Measurements from ENCODE around the gene RARRES2. TPM values are rescaled to one million over a fixed set of nuclear protein-coding genes. Genes with fewer than 3 reads are reported as not detected.
"Not testable (repeated sequence)": the region's sequence is repeated elsewhere in the genome, so short reads cannot be mapped to it uniquely, and the experiment has no call there.

RARRES2 gene
- total RNA-seq, 1 experiment from 2014 or later: 60.9 TPM

- H4K8ac ChIP-seq (replicated peaks; ENCODE audit: insufficient read length, low read depth, low read length): no peak overlapping the region
- H3K27ac ChIP-seq (ENCODE audit: insufficient read length, low read depth, low read length): no peak overlapping the region
- no peak overlapping the region for H4K5ac ChIP-seq (ENCODE audit: insufficient read length, low read depth, low read length)
- no peak overlapping the region for H4K91ac ChIP-seq (ENCODE audit: insufficient read length, low read depth, low read length)
- H3K79me1 ChIP-seq (ENCODE audit: insufficient read depth, low read depth, low read length, poor library complexity, severe bottlenecking): no peaks in the 10 kb centered on the region
- peaks cover 6% of the 10 kb centered on the region; the same call in 1 of the 2 replicates for H3K4me1 ChIP-seq (ENCODE audit: insufficient read depth, low read length)
- DNase-seq: no peak
- H3T11ph ChIP-seq (ENCODE audit: low read length): no peak overlapping the region
- Mint-ChIP-seq H3K4me1 (peaks cover 2 to 6% of the 10 kb centered on the region in 2 experiments; a peak in 2 of 4 replicates), H3K4me3 (no peak overlapping the region; a peak in 1 of 5 replicates), H3K27me3 (ENCODE audit: low read depth) (peaks cover 14% of the 10 kb centered on the region), H3K9me3 (peaks cover 18 to 19% of the 10 kb centered on the region in 2 experiments), H3K36me3 (ENCODE audit: insufficient read depth in 1 of 3, low read depth in 3 of 3) (peaks cover 0 to 14% (median 14%) of the 10 kb centered on the region in 3 experiments; a peak in 5 of 7 replicates), H3K27ac (no peak overlapping the region)
- H3K4me2 ChIP-seq (ENCODE audit: insufficient read depth, insufficient read length, low read length): no peak overlapping the region
- H3K79me2 ChIP-seq (ENCODE audit: insufficient read depth, low read length): no peaks in the 10 kb centered on the region
- no peaks in the 10 kb centered on the region for H3K23me2 ChIP-seq (ENCODE audit: insufficient read length, low read depth, low read length, poor library complexity, severe bottlenecking)
- no peaks in the 10 kb centered on the region for H4K20me1 ChIP-seq (ENCODE audit: control insufficient read depth, insufficient read depth, insufficient read length)
- no peak overlapping the region for H2BK120ac ChIP-seq (ENCODE audit: low read depth, low read length, poor library complexity, severe bottlenecking)
- H3K4ac ChIP-seq (ENCODE audit: low read depth, low read length): no peak overlapping the region
- H2AK5ac ChIP-seq (ENCODE audit: insufficient read length, low read length): no peak overlapping the region
- H3K14ac ChIP-seq (ENCODE audit: insufficient read depth, low read length): no peak overlapping the region
- no peaks in the 10 kb centered on the region for H3K9me3 ChIP-seq (ENCODE audit: control insufficient read depth, low read depth, low read length)
- H3K56ac ChIP-seq (ENCODE audit: insufficient read length, low read depth, low read length): no peak overlapping the region
- no peak overlapping the region for H2BK20ac ChIP-seq (ENCODE audit: low read depth, low read length, poor library complexity, severe bottlenecking)
- H2BK15ac ChIP-seq (ENCODE audit: low read depth, low read length): no peak overlapping the region
- H3K18ac ChIP-seq (ENCODE audit: insufficient read length, low read depth, low read length): no peak overlapping the region
- H3K9ac ChIP-seq (ENCODE audit: extremely low read depth, insufficient read length, low read length): no peak overlapping the region
- H2AFZ ChIP-seq (ENCODE audit: low read length): no peak overlapping the region
- no peak for TF ChIP-seq CTCF (conservative IDR thresholded peaks at IDR 0.05)
- no peak overlapping the region for H2BK12ac ChIP-seq (ENCODE audit: insufficient read length, low read depth, low read length)
- no peak overlapping the region for H2BK5ac ChIP-seq (ENCODE audit: insufficient read length, low read length)
- no CpG with 5 or more reads among the region's 3 CpGs for WGBS (ENCODE audit: extremely low coverage, insufficient read length, low lambda C conversion rate)
- H3K23ac ChIP-seq (ENCODE audit: insufficient read length, low read depth, low read length): no peak overlapping the region
- H3K27me3 ChIP-seq (ENCODE audit: insufficient read depth, low read length): peaks cover 12% of the 10 kb centered on the region; the same call in 1 of the 2 replicates
These were observed 34.3 kb downstream of the RARRES2 start for GRCh38 chr7:150307129-150307528.

- not testable (repeated sequence) for H4K20me1 ChIP-seq (ENCODE audit: control insufficient read depth, insufficient read depth, insufficient read length); H4K91ac ChIP-seq (ENCODE audit: insufficient read length, low read depth, low read length); H2AK5ac ChIP-seq (ENCODE audit: insufficient read length, low read length); H3K4me3 Mint-ChIP-seq; H3K27ac Mint-ChIP-seq; H2BK12ac ChIP-seq (ENCODE audit: insufficient read length, low read depth, low read length); H4K5ac ChIP-seq (ENCODE audit: insufficient read length, low read depth, low read length); H3K79me1 ChIP-seq (ENCODE audit: insufficient read depth, low read depth, low read length, poor library complexity, severe bottlenecking); H2BK120ac ChIP-seq (ENCODE audit: low read depth, low read length, poor library complexity, severe bottlenecking); H3K14ac ChIP-seq (ENCODE audit: insufficient read depth, low read length); H3K9me3 ChIP-seq (ENCODE audit: control insufficient read depth, low read depth, low read length); H3K18ac ChIP-seq (ENCODE audit: insufficient read length, low read depth, low read length); H3K4me2 ChIP-seq (ENCODE audit: insufficient read depth, insufficient read length, low read length); H2BK5ac ChIP-seq (ENCODE audit: insufficient read length, low read length); H4K8ac ChIP-seq (replicated peaks; ENCODE audit: insufficient read length, low read depth, low read length); H3K9ac ChIP-seq (ENCODE audit: extremely low read depth, insufficient read length, low read length); H3K79me2 ChIP-seq (ENCODE audit: insufficient read depth, low read length); H3K4ac ChIP-seq (ENCODE audit: low read depth, low read length); H3K56ac ChIP-seq (ENCODE audit: insufficient read length, low read depth, low read length); H2BK15ac ChIP-seq (ENCODE audit: low read depth, low read length); H2BK20ac ChIP-seq (ENCODE audit: low read depth, low read length, poor library complexity, severe bottlenecking); H3K4me1 Mint-ChIP-seq; H3K23ac ChIP-seq (ENCODE audit: insufficient read length, low read depth, low read length); H3K27ac ChIP-seq (ENCODE audit: insufficient read length, low read depth, low read length); H2AFZ ChIP-seq (ENCODE audit: low read length); H3T11ph ChIP-seq (ENCODE audit: low read length); H3K27me3 ChIP-seq (ENCODE audit: insufficient read depth, low read length); H3K23me2 ChIP-seq (ENCODE audit: insufficient read length, low read depth, low read length, poor library complexity, severe bottlenecking); H3K4me1 ChIP-seq (ENCODE audit: insufficient read depth, low read length)
- Mint-ChIP-seq H3K36me3 (ENCODE audit: insufficient read depth in 1 of 3, low read depth in 3 of 3) (peaks cover 0 to 14% (median 14%) of the 10 kb centered on the region in 3 experiments; a peak in 5 of 7 replicates), H3K9me3 (peaks cover 18 to 19% of the 10 kb centered on the region in 2 experiments), H3K27me3 (ENCODE audit: low read depth) (peaks cover 16% of the 10 kb centered on the region)
- DNase-seq: peak; percentile 0
- no CpG with 5 or more reads among the region's 5 CpGs for WGBS (ENCODE audit: extremely low coverage, insufficient read length, low lambda C conversion rate)
These were observed 35.1 kb downstream of the RARRES2 start for GRCh38 chr7:150306377-150306776.
